GM23338 (cell line): ENCODE data around the gene MIPEP.

Source experiments
- CREB1 ChIP-seq: fragments of 250-450 bp; sonication (Bioruptor Pico); IDR thresholded peaks from 2 replicates; pipeline ENCODE4 v1.5.0; 2020; ENCODE audit warnings: low read depth, mild to moderate bottlenecking, moderate library complexity
- EZH2 ChIP-seq: fragments of 200-600 bp; sonication (generic); IDR thresholded peaks from one replicate; pipeline ENCODE4 v1.8.0; 2017; ENCODE audit warnings: antibody characterized with exemption, mild to moderate bottlenecking, low read depth; ENCODE audit not compliant: unreplicated experiment
- EZH2phosphoT487 ChIP-seq: fragments of 200-600 bp; sonication (generic); IDR thresholded peaks from one replicate; pipeline ENCODE4 v1.8.1; 2018; ENCODE audit warnings: antibody characterized with exemption; ENCODE audit not compliant: unreplicated experiment
- JUNB ChIP-seq: IDR thresholded peaks from one replicate; pipeline ENCODE4 v1.6.1; 2016; ENCODE audit warnings: antibody characterized with exemption; ENCODE audit not compliant: unreplicated experiment
- NANOG ChIP-seq: IDR thresholded peaks from 2 replicates; pipeline ENCODE4 v1.6.1; 2016; ENCODE audit warnings: antibody characterized with exemption, borderline replicate concordance
- POLR2AphosphoS5 ChIP-seq: IDR thresholded peaks from 2 replicates; pipeline ENCODE4 v1.6.1; 2016; ENCODE audit warnings: antibody characterized with exemption, low read depth
- REST ChIP-seq: IDR thresholded peaks from one replicate; pipeline ENCODE4 v1.6.1; 2018; ENCODE audit warnings: antibody characterized with exemption; ENCODE audit not compliant: unreplicated experiment
- STAT1 ChIP-seq: IDR thresholded peaks from one replicate; pipeline ENCODE4 v1.6.1; 2016; ENCODE audit warnings: antibody characterized with exemption; ENCODE audit not compliant: unreplicated experiment
- ZNF331 ChIP-seq: fragments of 250-450 bp; sonication (Bioruptor Pico); IDR thresholded peaks from 2 replicates; pipeline ENCODE4 v1.5.0; 2020; ENCODE audit warnings: low read depth, mild to moderate bottlenecking, moderate library complexity
- ZNF462 ChIP-seq: fragments of 250-450 bp; sonication (Bioruptor Pico); IDR thresholded peaks from 2 replicates; pipeline ENCODE4 v1.5.0; 2020; ENCODE audit warnings: mild to moderate bottlenecking, moderate library complexity
- TF ChIP-seq, protein P1 (sequence below), 2 experiments: fragments of 200-600 bp in 1 of 2; sonication (generic) in 1 of 2; conservative IDR thresholded peaks; 2 replicates each; pipeline versions ENCODE4 v1.5.1 to v1.6.1; 2016 to 2017; ENCODE audit warnings: antibody characterized with exemption in 2 of 2, low read depth in 2 of 2, mild to moderate bottlenecking in 2 of 2, moderate library complexity in 1 of 2
- TF ChIP-seq, protein P2 (sequence below): IDR thresholded peaks from 2 replicates; pipeline ENCODE4 v1.6.1; 2016; ENCODE audit warnings: antibody characterized with exemption

DNA sequence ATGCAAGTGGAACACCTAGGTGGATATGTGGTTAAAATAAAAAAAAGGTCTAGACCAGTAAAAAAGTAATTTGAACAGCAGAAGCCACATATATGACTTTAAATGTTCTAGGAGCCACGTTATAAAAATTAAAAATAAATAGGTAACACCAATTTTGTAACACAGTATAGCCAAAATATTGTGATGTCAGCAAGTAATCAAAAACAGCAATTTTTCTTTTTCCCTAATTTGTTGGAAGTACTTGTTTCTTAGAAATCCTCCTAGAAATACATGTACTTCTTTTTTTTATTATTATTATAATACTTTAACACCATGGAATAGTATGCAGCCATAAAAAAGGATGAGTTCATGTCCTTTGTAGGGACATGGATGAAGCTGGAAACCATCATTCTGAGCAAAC is 33.8 kb upstream of the MIPEP start:
- TF ChIP-seq, protein P1, sequence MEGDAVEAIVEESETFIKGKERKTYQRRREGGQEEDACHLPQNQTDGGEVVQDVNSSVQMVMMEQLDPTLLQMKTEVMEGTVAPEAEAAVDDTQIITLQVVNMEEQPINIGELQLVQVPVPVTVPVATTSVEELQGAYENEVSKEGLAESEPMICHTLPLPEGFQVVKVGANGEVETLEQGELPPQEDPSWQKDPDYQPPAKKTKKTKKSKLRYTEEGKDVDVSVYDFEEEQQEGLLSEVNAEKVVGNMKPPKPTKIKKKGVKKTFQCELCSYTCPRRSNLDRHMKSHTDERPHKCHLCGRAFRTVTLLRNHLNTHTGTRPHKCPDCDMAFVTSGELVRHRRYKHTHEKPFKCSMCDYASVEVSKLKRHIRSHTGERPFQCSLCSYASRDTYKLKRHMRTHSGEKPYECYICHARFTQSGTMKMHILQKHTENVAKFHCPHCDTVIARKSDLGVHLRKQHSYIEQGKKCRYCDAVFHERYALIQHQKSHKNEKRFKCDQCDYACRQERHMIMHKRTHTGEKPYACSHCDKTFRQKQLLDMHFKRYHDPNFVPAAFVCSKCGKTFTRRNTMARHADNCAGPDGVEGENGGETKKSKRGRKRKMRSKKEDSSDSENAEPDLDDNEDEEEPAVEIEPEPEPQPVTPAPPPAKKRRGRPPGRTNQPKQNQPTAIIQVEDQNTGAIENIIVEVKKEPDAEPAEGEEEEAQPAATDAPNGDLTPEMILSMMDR (conservative IDR thresholded peaks at IDR 0.05; ENCODE audit: low read depth in 2 of 2), result no peak
- no peak for TF ChIP-seq ZNF462 (CRISPR knock-in tag)
- no peak for TF ChIP-seq EZH2phosphoT487
- TF ChIP-seq CREB1 (CRISPR knock-in tag), result no peak
- TF ChIP-seq POLR2AphosphoS5, result no peak
- TF ChIP-seq JUNB, result no peak
- no peak for TF ChIP-seq ZNF331 (CRISPR knock-in tag)
- TF ChIP-seq EZH2, result no peak
- no peak for TF ChIP-seq STAT1
- TF ChIP-seq REST, result no peak
- TF ChIP-seq, protein P2, sequence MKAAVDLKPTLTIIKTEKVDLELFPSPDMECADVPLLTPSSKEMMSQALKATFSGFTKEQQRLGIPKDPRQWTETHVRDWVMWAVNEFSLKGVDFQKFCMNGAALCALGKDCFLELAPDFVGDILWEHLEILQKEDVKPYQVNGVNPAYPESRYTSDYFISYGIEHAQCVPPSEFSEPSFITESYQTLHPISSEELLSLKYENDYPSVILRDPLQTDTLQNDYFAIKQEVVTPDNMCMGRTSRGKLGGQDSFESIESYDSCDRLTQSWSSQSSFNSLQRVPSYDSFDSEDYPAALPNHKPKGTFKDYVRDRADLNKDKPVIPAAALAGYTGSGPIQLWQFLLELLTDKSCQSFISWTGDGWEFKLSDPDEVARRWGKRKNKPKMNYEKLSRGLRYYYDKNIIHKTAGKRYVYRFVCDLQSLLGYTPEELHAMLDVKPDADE, result no peak
- TF ChIP-seq NANOG, result no peak
